NCI-H1092 treated with DMSO at 0.1 percent for 48 hours (cell line): ENCODE data around the gene GNAS.

Source experiments
- DNase-seq: peaks from one replicate; lab custom pipeline; 2025; lab: John Stamatoyannopoulos, UW

GNAS gene

GRCh38 chr20:58882704-58883089 lies 30.2 kb downstream of the GNAS start:
- DNase-seq: no peak

GRCh38 chr20:58883241-58883691 lies 30.8 kb downstream of the GNAS start:
- DNase-seq: no peak

GRCh38 chr20:58884966-58885365 lies 32.5 kb downstream of the GNAS start:
- no peak for DNase-seq

GRCh38 chr20:58886546-58886945 lies 34.0 kb downstream of the GNAS start:
- DNase-seq: no peak

GRCh38 chr20:58888103-58888502 lies 35.6 kb downstream of the GNAS start:
- no peak for DNase-seq

GRCh38 chr20:58888521-58889333 lies 36.2 kb downstream of the GNAS start:
- DNase-seq: peak; percentile 53

- peak; percentile 11 for DNase-seq
These were observed 36.8 kb downstream of the GNAS start for GRCh38 chr20:58889334-58889760.

- DNase-seq: no peak
These were observed 37.4 kb downstream of the GNAS start for GRCh38 chr20:58889798-58890517.

GRCh38 chr20:58890518-58891085 lies 38.1 kb downstream of the GNAS start:
- peak; percentile 88 for DNase-seq

GRCh38 chr20:58891086-58891717 lies 38.7 kb downstream of the GNAS start:
- peak; percentile 78 for DNase-seq

- DNase-seq: peak; percentile 34
These were observed 39.2 kb downstream of the GNAS start for GRCh38 chr20:58891718-58892140.

GRCh38 chr20:58892141-58892931 lies 39.8 kb downstream of the GNAS start:
- DNase-seq: peak; percentile 78

- peak; percentile 53 for DNase-seq
These were observed 40.4 kb downstream of the GNAS start for GRCh38 chr20:58892932-58893224.

- DNase-seq: no peak
These were observed 41.0 kb downstream of the GNAS start for GRCh38 chr20:58893355-58894120.

GRCh38 chr20:58894652-58895447 lies 42.3 kb downstream of the GNAS start:
- DNase-seq: no peak

GRCh38 chr20:58895448-58896180 lies 43.1 kb downstream of the GNAS start:
- DNase-seq: no peak

GRCh38 chr20:58896820-58897219 lies 44.3 kb downstream of the GNAS start:
- DNase-seq: no peak

- DNase-seq: no peak
These were observed 45.0 kb downstream of the GNAS start for GRCh38 chr20:58897488-58897887.

- no peak for DNase-seq
These were observed 46.3 kb downstream of the GNAS start for GRCh38 chr20:58898629-58899408.
